Suprapubic skin (tissue), 3 donors: Measurements from ENCODE around the gene GPRC6A.

Experiments
- POLR2AphosphoS5 ChIP-seq, 3 donors: sonication (generic); formaldehyde crosslinking; IDR thresholded peaks; one replicate each; pipeline ENCODE4 v1.6.1; 2017; ENCODE audit warnings: antibody characterized with exemption in 3 of 3
- TF ChIP-seq, protein P1 (sequence below), 2 donors: fragments of 200-600 bp in 1 of 2; fragments of 450-650 bp in 1 of 2; sonication (generic) in 1 of 2; IDR thresholded peaks; one replicate each; pipeline ENCODE4 v1.5.1; 2016 to 2019; ENCODE audit warnings: antibody characterized with exemption in 2 of 2, mild to moderate bottlenecking in 1 of 2, moderate library complexity in 1 of 2

- TF ChIP-seq, protein P1, sequence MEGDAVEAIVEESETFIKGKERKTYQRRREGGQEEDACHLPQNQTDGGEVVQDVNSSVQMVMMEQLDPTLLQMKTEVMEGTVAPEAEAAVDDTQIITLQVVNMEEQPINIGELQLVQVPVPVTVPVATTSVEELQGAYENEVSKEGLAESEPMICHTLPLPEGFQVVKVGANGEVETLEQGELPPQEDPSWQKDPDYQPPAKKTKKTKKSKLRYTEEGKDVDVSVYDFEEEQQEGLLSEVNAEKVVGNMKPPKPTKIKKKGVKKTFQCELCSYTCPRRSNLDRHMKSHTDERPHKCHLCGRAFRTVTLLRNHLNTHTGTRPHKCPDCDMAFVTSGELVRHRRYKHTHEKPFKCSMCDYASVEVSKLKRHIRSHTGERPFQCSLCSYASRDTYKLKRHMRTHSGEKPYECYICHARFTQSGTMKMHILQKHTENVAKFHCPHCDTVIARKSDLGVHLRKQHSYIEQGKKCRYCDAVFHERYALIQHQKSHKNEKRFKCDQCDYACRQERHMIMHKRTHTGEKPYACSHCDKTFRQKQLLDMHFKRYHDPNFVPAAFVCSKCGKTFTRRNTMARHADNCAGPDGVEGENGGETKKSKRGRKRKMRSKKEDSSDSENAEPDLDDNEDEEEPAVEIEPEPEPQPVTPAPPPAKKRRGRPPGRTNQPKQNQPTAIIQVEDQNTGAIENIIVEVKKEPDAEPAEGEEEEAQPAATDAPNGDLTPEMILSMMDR (IDR thresholded peaks at IDR 0.05): peak in 1 of 2 donors; percentile 9
- TF ChIP-seq POLR2AphosphoS5 (IDR thresholded peaks at IDR 0.05): no peak
Observed at GRCh38 chr6:116779573-116780164, 49.2 kb downstream of the GPRC6A start.
